Stimulated activated CD4-positive, alpha-beta T cell treated with anti-CD3 and anti-CD28 coated beads, Interleukin-2, amount 100 ng/mL, for 4 hours (primary cell): Measurements from ENCODE around the gene GPD2.

ENCODE experiments used
- DNase-seq: peaks from one replicate; pipeline ENCODE4 v3.0.0-alpha.2; 2020; ENCODE audit warnings: low read depth

Gene GPD2

DNA sequence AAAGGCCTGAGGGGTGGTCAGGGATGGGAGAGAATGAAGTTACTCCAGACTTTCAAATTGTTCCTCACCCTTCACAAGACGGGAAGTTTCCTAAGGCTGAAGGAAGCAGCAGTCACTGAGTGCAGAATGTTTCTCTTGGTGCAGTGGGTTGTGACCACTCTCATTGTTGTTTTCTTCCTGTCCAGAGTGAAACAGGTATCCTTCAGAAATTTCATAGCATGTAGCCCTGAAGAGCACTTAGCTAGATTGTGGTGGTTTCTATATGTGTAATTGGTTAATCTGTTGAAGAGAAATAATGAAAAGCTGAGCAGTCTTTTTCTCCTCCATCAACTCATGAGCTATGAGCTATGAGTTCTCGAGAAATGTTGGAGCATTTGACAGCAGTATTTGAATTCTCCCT is 96.8 kb downstream of the GPD2 start:
- DNase-seq: no peak

DNA sequence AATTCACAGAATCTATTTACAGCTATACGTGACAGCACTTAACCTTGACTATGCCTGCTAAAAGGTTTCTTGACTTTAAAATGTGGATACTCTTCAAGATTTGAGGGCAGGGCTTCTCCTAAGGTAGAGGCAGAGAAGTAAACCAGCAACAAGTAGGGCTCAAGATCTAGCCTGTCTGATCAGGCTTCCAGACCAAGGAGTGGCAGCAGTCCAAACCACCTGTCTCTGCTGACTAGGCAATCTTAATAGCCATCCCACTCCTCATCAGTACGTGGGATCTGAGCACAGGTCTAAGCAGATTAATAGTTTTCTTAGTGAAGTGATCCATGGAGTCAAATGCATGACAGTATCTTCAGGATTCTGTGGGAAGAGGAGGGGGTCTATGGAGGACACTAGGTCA is 100.4 kb downstream of the GPD2 start:
- DNase-seq: no peak

DNA sequence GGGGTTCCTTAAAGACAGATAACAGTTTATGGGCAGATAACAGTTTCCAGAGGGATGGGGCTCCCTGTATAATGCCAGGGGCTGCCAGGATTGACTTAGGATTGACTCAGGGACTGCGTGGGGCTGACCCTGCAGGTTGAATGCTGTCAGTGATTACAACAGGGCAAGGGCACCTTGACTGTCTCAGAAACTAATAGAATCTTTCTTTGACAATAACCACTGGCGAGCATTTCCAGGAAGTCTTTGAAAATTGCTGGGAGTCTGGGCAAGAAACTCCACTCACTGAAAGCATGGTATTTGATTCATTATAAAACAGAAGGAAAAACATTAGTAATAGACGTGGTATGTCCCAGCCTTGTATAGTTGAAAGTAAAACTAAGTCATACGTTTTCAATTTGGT is 101.0 kb downstream of the GPD2 start:
- no peak for DNase-seq

DNA sequence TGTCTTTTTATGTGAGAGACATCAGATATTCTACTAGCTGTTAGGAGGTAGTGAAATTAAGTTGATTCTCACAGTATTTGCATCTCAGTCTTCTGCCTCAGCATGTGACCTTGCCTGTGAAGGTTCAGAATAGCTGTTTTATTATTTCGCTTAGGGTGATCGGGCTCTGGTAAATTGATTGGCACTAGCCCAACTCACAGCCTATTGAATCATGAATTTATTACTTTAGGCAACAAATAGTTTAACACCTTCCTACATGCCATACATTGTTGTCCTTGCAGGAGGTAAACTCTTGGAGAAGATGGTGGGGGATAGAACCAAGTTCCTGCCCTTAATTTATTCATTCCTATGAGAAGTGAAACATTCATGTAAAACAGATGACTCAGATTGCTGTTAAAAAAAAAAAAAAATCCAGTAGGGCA is 101.9 kb downstream of the GPD2 start:
- no peak for DNase-seq

DNA sequence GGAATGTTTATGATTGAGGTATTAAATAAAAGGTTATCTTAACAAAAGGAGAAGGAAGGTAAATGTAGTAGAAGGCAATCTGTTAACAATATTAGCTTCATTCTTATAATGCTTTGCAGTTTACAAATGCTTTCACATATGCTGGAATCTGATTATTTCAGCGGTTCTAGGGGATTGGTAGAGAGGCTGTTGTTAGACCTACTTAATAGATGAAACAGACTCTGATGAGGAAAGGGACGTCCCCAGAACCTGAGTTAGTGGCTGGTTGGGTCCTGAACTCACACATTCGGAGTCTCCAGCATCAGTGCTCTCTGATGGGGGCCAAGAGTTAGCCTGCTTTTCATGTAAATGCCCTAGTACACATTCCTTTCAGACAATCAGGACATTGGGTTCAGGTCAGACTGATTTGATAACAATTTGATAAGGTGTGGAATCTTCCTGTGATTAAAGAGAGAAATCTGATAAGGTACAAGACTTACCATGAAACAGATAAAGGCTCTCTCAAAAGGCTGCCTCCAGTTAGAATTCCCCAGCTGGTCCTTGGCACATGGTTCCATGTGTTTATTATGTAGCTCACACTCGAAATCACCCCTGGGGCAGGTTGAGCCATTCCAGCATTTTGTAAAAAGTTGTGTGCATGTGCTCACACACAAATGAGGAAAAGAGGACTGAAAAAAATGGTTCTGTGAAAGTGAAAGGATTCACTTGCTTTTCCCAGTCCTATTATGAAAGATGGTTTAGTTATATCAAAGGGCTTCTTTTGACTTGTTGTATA is 103.1 kb downstream of the GPD2 start:
- DNase-seq: no peak

DNA sequence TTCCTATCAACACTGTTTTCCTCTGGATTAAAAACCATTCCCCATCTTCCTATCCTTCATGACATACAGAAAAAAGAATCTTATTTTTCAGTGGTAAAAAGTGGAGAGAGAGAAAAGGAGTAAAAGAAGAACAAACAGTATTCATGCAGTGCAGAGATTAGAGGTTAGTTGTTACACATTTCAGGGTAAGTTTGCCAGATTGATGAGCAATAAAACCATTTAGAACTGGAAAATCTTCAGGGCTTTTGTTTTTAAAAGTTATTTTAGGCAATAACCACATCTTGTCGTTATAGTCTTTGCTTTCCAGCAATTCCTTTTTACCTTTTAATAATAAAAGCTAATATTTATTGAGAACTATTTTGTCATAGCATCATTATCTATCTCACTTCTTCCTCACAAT is 104.5 kb downstream of the GPD2 start:
- no peak for DNase-seq

DNA sequence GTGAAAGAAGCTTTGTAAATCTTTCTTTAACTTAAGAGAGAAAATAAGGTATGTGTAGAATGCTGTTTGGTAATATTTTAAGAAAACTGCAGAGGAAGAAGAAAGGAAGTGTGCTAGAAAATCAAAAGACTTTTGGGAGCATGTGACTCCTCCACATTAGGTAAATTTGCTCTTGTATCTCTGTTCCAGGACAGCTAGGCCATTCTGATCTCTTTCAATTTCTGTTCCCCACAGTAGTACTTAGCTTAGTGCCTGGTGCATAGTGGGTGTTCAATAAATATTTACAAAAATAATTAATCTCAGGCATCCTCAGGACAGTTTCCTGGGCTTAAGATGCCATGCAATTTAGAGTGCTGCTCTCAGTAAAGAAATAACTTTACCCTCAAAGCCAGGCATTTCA is 105.0 kb downstream of the GPD2 start:
- DNase-seq: no peak

DNA sequence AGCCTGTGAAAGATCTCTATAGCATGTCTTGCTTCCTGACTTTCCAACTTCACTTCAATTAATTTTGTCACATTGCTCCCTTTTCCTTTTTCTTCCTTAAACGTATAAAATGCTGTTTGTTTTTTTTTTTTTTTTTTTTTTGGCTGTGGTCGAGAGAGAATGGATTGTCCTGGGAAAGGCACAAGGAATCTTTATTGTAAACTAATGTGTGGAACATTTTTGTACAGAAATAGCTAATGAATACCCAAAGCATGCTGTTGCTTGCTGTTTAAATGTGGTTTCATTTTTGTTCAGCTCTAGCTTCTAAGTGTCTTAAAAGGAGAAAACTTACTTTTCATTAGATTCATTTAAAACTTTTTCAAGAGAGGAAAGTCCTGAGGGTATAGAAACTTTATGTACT is 105.5 kb downstream of the GPD2 start:
- no peak for DNase-seq

DNA sequence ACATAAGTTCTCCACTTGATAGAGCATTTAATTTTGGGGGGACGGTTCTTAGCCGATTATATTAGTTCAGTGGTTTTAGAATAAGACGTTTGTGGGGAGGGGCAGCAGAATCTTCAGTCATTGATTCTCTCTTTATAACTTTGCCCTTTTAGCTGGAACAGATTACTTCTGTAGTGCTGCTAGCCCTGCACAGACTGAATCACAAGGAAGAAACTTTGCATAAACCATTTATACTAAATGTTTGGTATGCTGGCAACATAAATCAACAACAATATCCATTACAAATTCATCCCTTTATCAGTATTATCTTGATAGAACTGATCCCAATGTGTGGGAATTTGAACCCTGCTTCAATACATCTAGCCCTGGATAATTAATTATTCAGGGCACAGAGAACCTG is 112.2 kb downstream of the GPD2 start:
- DNase-seq: no peak

DNA sequence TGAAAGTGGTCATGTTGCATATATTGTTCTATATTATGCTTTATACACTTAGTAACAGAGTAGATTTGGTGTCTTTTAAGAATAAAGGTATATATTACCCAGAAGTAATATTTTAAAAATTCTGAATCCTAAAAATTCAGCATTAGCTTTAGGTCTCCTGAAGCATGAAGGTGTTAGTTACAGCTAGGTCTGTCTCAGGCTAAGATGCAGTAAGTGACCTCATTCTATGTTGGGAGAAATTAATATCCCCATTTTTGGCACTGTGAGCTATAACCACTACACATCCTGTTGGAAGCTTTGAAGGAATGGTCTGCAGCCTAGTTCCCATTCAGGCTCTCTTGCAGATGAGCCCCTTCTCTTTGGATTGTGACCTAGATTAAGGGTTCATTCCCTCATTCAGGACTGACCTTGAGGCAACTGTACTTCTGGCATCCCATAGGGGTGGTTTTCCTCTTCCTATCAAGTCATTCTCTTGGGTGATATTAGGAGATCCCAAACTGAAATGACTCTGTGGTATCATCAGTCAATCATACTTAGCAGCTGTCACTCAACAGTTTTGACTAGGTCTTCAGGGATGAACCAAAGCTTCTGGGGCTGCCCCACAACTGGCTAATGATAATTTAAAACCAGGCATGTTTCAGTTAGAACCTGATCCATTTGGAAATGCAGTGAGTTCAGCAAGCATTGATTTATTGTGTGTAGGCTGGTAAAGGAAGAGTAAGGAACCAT is 117.7 kb downstream of the GPD2 start:
- no peak for DNase-seq

DNA sequence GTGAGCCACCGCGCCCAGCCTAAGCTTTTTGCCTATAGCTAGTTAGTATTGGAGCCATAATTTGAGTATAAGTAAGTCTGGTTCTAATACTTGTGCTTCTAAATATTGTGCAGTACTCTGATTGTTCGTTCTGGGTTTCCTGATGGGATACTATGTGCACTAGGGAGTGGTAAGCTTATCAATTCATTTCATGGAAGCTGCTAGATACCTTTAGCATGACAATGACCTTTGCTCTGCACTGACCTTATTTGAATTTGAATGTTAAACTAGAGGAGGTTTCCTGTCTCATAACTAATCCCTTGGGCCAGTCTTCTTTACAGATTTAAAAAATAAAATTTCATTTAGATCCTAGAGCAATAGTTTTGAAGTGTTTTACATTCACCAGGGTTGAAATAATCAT is 125.1 kb downstream of the GPD2 start:
- DNase-seq: no peak

DNA sequence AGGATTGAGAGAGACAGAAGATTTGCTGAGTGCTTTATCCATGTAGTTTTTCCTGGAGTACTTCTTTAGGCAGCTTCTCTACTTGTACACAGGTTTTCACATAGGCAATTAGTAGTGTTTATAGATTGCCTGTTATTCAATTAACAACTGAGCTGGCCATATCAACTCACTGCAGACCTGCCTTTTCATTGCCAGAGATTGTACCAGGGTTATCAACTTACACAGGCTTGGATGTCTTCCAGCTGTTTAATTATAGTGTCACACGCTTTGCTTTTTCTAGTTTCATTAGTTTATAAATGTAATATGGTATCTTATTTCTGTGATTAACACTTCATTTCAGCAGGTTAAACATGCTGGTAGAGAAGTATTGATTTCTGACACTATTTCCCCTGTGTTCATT is 125.9 kb downstream of the GPD2 start:
- DNase-seq: no peak

DNA sequence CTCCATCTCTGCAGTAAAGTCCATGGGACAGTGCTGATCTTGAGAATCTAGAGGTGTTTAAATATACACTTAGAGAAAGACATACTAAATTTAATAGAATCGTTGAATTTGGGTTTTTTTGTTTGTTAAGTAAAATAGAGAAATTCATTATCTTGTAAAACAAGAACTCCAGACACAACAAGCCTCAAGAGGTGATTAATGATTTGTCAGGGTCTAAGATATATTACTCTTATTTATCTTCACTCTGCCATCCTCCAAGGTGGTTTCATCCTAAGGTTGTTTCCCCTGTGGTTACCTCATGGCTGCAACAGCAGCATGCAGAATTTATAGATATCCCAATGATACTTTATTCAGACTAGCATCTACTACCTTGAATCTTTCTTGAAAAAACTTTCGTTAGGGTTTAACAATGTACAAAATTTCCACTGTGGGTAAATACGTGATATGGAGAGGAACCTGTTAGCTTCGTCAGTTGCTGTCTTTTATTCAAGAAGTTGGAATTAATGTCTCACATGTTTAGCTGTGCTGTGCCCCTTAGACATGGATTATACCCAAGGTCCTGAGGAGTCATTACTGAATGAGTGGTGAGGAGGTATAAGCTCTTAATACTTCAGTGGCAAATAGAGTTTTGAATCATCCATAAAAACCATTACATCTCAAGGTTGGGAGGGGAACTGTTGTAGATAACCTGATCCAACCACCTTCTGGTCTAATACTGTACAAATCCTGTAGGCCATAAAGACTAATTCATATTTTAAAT is 128.0 kb downstream of the GPD2 start:
- no peak for DNase-seq

DNA sequence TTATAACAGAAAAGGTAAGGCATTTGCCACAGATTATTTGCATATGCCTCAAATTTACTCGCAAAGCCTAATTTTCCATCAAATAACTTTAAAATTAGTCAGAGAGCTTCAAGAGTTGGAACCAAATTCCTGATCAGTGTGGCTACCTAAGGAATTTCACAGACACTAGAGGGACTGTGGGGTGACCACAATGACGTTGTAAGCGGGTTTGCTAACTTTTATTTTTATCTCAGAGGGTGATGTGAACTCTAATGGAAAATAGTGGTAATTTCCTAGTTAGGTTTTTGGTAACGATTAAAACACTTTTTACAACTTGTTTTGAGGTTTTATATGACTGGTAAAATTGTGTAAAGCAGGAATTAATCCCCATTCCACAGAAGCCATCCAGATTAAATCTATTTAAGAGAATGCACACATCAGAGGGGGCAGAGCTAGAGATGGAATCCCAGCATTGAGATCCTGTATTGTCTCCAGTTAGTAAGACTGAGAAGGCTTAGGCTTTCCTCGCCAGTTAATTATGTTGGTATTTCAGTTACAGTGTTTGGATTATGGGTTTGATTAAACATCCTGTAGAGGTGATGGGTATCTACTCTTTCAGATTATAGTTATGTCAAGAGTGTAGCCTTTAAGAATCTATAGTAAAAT is 129.0 kb downstream of the GPD2 start:
- DNase-seq: no peak

DNA sequence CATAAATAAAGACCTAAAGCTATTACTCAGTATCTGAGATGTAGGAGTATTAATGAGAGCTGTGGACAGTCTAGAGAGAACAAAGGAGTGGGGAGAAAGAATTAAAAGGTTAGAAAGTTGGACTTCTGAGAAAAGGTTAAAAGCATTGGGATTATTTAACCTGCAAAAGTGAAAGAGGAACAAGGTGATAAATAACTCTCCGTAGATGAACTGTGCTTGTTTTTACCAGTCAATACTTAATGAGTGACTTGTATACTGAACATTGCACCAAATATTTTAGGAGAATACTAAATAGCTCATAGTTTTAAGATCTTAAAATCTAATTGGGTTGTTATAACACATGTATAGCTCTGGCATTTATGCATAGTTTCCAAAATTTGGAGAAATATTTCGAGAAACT is 137.5 kb downstream of the GPD2 start:
- no peak for DNase-seq

DNA sequence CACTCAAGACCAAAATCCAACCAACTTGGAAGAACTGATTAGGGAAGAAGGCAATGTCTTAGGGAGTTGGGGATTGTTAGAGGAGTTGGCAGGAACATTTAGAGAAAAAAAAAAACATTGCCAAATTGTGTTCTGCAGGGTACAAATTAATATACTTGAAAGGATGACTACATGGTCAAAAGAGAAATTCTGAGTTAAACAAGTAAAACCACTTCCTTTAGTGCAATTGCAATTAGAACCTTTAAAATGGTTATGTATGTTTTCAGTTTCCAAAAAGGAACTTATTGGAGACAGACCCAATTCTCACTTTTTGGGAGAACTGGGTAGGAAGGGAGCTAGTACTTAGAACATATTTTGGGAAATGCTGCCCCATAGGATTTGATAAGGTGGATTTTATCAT is 137.9 kb downstream of the GPD2 start:
- no peak for DNase-seq

DNA sequence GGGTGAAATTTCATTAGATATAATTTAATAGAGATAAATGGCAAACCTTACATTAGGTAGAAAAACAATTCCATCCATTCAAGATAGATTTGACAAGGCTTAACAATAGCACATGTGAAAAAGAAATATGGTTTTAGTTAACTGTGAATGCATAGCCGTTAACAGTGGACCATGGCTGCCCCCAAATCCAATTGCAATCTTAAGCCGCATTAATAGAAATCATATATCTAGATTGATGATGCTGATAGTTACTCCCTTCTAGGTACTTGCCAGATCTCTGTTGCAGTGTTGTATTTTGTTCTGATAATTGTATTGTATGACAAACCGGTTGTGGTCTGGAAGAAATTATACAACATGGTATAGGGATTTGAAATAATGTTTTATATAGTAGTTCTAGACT is 139.8 kb downstream of the GPD2 start:
- DNase-seq: no peak

DNA sequence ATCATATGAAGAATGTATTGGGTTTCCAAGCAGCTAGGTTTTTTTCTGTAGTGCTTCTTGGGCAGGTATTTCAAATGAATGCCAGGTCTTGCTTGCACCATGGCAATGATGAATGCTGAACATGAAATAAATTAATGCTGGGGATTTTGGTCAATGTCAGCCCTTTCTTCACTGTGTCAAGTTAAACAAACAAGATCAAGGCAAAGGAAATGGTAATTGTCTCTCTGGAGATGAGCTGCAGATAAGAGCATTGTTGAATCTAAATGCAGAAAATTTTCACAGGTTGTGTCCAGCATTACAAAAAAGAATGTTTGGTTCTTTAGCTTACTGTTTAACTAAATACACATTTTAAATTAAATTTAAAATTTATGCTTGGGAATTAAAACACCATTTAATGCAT is 144.3 kb downstream of the GPD2 start:
- DNase-seq: no peak

DNA sequence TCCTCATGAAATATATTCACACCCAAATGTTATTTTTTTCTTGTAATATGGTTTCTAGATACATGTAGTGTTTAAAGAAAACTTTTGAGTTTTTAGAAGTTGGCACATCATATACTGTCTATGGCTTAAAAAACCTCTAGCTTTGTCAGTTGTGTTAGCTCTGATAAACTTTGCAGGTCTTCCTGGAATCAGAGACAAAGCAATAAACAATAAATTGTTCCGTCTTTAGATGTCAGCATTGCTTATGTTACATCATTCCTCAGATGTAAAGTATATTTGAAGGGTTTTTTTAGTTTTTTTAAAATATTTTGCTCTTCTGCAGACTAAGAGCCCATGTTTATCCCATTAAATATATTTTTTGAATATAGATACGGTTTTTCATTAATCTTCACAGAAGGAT is 145.1 kb downstream of the GPD2 start:
- DNase-seq: no peak

DNA sequence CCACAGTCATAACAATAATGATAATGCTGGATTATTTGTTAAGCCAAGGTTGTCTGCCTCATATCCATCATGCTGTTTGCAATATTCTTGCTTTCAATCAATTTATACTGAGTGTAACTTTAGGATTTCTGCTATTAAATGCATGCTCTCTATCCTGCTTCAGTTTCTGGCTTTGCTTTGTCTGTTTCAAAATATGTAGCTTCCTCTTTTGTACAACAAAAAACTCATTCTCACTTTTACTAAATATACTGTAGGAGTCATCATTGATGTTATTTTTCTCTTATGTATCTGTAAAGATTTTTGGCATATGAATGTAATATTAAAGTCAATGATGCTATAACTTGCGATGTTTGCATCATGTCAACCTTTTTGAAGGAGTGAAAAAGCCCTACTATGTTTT is 149.3 kb downstream of the GPD2 start:
- DNase-seq: no peak

DNA sequence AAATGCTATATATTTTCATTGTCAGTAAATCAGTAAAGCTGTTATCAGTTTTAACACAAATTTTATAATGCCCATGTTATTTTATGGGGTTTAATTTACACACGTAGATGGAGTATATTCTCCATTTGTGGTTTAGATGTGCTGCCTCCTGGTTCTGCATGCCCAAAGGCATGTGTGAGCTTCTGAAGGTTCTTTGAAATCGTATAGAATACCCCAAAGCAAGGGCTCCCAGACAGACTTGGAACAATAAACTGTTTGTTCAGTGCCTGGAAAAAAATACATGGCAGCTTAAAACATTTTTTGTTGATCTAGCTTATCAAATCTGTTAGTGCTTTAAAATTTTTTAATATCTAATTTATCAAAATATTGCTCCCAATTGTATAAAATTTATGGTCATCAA is 150.4 kb downstream of the GPD2 start:
- DNase-seq: no peak

DNA sequence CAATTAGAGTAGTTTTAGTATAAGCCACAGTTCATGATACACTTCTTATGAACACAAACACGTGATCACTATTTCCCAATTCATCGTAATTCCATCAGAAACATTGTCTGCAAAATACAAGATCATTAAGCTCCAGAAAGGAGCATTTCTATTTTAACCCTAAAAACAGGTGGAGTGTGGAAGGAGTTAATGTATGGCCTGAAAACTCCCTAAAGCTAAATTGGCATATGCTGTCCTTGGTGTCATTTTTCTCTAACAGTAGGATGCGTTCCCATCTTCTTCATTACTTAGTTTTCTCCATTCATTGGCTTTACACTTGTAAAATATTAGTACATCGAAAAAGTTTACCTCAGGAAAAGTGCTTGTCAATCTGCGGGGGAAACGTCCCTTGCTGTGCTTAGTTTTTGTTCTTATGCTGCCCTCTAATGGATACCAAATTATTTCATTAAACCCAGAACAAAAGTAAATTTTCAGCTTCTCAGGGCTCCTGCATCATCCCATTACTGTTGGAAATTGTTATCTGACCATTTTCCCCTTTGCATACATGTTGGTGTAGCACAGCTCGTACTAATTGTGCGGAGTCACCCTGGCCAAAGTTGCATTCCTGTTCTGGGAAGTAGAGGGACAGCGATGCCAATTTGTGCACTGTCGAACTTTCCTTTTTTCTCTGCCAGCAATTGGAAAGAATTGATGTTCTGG is 153.4 kb downstream of the GPD2 start:
- no peak for DNase-seq
